Occipital lobe (tissue), 2 donors: Measurements from ENCODE around the gene TGIF2. TPM values are rescaled to one million over a fixed set of nuclear protein-coding genes. Genes with fewer than 3 reads are reported as not detected.
"Not testable (repeated sequence)": the region's sequence is repeated elsewhere in the genome, so short reads cannot be mapped to it uniquely, and the experiment has no call there.

Source experiments
- DNase-seq: peaks from one replicate; lab custom pipeline; 2025; lab: John Stamatoyannopoulos, UW
- total RNA-seq: library from RNA; depleted of rRNA; stranded (reverse); fragments of >200 nt; gene quantifications from one replicate; pipeline ENCODE4 v1.2.3, GENCODE V29; 2014

The TGIF2 gene
- total RNA-seq, 1 donor from 2014 or later = 11.5 TPM

DNA sequence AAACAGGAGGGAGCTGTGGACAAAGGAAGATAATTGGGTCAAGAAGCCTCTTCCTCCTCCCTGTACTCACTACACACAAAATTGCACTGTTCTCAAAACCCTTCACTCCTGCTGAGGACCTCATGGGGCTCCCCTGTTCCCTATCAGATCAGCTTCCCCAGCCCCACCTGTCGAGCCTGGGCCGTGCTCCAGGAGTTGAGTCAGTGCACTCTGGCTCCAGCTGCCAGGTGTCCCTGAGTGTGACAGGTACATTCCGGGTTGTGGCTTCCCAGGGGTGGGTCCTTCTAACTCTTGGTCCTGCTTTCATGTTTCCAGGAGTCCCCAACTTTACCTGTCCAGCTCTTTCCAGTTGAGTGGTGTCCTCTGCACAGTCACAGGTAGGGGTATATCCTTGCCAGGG lies 40.6 kb downstream of the TGIF2 start:
- DNase-seq = no peak

DNA sequence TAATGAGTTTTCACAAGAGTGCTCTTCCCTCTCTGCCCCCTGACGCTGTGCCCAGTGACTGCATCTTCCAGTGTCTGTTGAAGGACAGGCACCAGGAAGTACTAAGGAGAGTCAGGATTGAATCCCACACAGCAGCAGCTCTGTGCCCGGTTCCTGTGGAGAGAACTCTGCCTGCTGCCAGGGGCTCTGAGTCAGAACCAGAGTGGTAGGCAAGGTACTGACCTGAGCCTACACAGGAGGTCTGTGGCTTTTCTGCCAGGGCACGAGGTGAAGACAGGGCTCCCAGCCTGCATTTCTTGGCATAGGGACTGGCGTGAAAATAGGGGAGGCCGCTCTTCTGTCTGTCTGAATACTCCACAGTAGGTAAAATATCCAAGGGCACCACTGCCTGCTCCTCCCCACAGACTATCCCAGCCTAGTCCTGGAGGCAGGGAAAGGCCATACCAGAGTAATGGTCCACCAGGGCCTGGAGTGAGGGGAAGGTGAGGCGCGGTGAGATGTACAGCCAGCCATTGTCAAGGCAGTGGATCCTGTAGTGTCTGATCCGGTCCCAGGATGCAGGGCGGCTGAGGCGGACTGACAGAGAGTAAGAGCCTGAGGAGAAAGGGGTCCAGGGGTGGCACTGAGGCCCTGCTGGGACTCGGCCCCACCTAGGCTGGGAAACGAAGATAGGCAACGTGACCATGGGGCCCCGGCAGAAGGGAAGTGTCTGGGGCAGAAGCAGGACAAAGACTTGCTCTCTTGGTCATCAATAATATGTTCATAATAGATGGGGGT lies 41.6 kb downstream of the TGIF2 start:
- DNase-seq = no peak

DNA sequence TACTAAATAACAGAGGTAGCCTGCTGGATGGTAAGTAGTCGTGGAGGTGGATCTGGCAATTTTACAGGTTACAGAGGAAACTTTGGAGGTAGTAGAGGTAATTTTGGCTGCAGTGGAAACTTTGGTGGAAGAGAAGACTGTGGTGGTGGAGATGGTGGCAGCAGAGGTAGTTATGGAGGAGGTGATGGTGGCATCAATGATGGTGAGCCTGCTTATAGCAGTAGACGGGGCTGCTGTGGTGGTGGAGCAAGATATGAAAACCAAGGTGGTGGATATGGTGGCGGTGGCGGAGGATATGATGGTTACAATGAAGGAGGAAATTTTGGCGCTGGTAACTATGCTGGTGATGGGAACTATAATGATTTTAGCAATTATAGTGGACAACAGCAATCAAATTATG lies 47.5 kb downstream of the TGIF2 start:
- no peak for DNase-seq

DNA sequence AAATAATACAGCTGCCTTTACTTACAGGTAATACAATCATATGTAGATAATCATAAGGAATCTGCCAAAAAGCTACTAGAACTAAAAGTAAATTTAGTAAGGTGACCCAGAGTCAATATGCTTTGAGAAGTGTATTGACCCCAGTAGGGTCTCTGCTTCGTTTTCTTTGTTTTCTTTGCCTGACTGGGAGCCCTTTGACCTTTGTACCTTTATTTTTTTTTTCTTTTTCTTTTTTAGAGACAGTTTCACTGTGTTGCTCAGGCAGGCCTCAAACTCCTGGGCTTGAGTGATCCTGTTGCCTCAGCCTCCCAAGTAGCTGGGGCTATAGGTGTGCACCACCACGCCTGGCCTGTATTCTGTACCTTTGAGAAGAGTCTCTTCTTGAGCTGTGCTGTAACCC lies 50.0 kb downstream of the TGIF2 start:
- no peak for DNase-seq

DNA sequence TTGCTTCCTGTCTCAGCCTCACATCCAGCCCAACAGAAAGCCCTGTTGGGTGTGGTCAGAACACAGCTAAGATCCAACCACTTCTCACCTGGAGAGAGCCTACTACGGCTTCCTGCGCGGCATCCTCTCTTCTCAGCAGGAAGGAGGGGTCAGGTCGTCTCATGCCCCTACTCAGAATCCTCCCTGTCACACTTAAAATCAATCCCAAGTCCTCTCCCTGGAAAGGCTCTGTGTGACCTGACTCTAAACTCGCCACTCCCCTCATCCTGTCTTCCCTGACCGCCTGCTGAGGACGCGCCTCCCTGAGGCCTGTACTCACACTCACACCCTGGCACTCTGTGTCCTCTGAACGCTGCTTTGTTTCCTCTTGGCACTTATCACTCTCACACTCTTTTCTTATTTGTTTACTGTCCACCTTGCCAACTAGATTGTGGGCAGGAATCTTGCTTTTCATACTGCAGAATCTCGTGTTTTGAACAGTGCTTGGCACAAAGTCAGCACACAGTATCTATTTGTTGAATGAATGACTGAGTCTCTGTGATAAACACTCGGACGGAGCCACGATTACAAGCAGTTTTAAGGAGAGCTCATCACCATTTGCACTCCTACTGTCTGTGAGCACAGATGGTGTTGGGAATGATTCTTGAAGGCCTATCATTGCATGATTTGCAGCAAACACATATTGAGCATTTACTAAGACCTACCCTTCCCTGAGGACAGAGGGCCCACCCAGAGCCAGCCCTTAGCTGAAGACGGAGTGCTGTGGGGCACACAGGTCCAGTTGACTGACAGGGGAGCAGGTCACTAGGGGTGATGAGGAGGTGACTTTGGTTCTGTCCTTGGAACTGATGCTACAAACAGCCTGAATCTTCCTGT lies 50.9 kb downstream of the TGIF2 start:
- no peak for DNase-seq

DNA sequence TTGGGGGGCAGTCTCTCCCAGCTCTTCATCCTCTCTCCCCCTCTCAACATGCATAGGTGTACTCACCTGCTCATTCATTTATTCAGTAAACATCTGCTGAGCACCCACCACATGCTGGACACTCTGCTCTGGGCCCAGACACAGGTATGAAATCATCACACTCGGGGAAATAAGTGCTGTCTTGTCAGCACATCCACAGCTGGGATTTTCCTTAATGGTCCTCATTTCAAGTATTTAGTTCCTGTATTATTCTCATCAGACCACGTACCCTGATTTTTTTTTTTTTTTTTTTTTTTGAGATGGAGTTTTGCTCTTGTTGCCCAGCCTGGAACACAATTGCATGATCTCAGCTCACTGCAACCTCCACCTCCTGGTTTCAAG lies 51.5 kb downstream of the TGIF2 start:
- no peak for DNase-seq

DNA sequence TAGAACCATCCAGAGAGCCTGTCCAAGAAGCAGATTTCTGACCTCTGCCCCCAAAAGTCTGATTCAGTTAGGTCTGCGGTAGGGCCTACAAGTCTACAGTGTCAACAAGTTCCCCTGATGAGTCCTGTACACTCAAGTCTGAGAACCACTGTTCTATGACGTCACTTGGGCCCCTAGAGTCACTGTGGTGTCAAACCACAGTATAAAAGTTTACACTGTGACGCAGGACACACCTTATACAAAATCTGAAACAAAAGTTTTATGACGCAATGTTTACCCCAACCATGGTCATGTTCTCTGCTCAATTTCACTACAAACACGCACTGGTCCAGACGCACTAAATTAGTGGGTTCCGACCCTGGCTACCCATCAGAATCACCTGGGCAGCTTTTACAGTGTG lies 54.7 kb downstream of the TGIF2 start:
- no peak for DNase-seq

DNA sequence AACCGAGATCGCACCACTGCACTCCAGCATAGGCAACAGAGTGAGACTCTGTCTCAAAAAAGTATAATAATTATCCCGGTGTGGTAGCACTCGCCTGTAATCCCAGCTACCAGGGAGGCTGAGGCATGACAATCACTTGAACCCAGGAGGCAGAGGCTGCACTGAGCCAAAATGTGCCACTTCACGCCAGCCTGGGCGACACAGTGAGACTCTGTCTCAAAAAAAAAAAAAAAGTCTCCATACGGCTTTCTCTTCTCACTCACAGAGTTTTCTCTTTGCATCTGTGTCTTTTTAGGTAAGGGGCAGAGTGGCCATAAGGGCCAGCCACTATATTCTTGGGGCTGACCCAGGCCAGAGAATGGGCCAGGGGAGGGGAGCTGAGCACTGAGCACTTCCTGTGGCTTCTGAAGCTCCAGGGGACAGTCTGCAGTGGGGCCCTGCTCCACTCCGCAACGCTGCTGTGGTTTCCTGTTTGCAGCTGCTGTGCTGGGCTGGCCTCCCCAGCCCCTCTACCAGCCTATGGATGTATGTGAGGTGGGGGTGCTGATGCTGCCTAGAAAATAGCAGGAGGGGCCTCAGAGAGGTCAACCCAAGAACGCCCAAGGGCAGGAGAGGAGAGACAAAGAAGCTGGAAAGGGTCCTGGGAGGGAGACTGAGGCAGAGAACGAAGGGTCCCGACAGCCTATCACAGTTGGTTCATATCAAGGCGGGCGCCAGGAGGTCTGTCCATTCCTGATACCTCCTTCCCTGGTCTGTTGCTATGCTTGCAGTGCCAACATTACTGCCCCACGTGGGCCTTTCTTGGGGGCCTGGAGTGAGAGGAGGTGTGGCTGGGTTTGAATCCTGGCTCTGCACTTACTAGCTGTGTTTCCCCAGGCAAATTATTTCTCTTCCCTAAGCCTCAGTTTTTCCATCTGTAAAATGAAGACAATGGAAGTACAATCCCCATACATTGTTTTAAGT lies 56.6 kb downstream of the TGIF2 start:
- no peak for DNase-seq

DNA sequence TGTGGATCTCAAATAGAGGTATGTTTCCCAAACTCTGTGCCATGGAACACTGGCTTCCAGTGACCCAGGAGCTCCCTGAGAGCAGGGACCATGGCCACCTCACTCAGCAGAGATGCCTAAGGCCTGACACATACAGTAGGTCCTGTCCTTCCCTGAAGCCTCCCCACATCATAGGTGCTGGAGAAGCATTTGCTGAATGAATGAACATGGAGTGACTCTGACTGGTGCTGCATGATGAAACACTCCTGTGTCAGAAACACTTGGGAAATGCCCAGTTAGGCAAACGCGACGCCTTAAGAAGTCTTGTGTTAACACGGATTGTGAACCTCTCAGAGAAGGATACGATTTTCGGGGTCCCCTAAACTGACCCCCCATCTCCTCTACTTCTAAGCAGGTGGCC lies 58.2 kb downstream of the TGIF2 start:
- DNase-seq = no peak

DNA sequence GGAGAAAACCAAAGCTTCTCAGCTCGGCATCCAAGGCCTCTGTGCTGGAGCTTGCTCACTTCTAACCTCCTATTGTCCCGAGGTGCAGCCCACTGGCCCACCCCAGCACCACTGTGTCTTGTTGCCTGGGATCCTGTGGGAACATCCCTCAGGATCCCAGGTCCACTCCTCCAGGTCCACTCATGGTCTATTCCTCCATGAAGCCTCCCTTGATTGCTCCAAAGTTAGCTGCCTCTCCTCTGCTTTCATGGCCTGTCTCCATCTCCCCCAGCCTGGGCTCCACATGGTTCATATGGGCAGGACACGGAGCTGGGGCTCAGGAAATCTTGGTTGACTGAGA lies 58.7 kb downstream of the TGIF2 start:
- DNase-seq = no peak

DNA sequence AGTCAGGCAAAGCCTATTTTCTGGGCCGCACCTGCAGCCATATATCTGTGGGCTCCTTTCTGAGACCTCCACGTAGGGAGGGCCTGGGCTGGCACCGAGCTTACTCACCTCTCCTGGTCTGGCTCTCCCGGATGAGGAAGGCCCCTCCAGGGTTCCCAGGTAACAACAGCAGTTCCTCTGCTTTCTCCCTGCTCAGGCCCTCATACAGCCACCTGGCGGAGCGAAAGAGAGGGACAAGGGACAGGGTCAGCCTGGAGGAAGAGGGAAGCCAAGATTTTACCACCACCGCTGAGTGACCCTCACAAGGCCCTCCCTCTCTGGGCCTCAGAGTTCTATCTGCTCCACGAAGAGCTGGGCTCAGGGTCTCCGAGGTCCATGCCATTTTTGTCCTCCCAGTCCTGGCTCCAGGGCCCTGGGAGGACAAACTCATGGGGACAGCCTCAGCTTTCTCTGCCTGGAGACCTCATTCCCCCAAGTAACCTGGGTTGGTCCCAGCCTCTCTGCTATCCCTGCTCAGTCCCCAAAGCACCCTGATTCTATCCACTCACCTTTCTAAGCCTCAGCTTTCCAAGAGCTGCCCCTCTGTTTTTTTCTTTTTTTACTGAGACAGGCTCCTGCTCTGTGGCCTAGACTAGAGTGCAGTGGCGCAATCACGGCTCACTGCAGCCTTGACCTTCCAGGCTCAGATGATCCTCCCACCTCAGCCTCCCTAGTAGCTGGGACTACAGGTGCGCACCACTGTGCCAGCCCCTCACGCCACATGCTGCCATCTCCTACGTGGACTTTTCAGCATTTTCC lies 59.3 kb downstream of the TGIF2 start:
- DNase-seq = no peak

DNA sequence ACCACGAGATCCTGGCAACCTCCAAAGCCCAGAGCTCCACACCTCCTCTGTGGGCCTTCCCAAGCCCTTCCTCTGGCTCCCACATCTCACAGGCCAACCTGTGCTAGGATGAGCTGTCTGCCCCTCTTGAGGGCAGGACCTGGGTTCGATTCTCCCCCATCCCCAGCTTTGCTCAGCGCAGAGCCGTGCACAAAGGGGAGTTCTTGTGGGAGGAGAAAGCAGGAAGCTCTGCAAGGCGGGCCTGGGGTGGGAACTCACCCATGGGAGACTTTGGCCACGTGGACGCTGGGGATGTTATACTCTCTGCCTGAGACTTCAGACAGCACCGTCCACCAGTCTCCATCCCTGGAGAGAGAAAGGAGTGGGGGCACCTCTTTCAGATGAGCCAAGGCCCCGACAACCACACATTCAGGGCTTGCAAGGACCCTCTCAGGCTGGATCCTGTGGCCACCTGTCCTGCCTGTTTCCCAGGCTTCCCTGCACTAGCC lies 59.9 kb downstream of the TGIF2 start:
- no peak for DNase-seq

DNA sequence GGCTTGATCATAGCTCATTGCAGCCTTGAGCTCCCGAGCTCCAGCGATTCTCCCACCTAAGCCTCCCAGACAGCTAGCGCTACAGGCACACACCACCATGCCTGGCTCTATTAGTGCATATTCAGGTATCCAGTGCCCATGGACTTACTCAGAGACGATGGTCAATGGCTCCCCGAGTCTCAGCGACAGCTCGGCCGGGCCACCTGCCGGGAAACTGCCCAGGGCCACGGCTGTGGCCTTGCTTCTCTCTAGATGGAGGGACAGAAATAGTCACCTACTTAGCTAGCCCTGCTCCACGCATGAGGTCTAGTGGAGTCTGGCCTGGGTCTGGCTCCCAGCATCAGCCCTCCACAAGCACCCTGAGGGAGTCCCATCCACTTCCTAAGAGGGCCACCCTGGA lies 60.9 kb downstream of the TGIF2 start:
- no peak for DNase-seq

DNA sequence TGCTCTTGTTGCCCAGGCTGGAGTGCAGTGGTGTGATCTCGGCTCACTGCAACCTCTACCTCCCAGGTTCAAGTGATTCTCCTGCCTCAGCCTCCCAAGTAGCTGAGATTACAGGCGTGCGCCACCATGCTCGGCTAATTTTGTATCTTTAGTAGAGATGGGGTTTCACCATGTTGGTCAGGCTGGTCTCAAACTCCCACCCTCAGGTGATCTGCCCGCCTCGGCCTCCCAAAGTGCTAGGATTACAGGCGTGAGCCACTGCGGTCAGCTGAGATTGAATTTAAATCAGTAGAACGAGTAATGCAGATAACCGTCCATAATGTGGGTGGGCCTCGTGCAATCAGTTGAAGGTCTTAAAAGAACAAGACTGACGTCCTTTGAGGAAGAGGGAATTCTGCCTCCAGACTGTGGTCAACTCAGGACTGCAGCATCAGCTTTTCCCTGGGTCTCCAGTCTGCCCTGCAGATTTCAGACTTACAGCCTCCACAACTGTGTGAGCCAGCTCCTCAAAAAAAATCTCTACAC lies 65.5 kb downstream of the TGIF2 start:
- not testable (repeated sequence) for DNase-seq

DNA sequence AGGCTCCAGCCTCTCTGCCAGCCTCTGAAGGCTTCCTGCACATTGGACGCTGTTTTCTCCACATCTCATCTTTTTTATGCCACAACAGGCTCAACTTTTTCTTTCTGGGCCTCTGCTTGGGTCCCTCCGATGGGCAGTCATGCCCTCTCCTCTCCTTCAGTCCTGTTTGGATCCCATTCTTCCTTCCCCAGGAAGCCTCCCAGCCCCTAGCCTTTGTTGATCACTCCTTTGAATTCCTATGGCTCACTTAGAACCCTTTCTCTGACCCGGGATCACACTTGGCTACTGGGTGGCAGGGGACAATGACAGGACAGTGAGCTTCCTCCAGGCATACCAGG lies 68.1 kb downstream of the TGIF2 start:
- no peak for DNase-seq

DNA sequence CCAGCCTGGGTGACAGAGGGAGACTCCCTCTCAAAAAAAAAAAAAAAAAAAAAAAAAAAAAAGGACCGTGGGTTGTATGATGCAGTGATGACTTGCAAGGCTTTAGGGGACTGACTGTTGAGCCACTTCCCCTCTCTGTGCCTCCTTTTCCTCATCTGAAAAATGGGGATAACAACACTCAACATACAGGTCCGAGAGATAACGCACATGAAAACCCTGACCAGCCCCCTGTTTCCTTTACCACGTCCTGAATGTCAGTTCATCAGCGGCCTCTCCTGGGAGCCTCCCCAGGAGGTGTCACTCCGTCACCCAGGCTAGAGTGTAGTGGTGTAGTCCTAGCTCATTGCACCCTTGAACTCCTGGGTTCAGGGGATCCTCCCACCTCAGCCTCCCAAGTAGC lies 68.7 kb downstream of the TGIF2 start:
- no peak for DNase-seq
